K562 (cell line): ENCODE results near the gene IPO11. TPM values are rescaled to one million over a fixed set of nuclear protein-coding genes. Genes with fewer than 3 reads are reported as not detected.
A peak's percentile ranks its signal among the peaks of the same experiment; 100 is the strongest.

Experiments
- ATAC-seq: fragments of 200-7000 bp; cut with Tn5 transposase; 3 replicates; pipeline ENCODE4 v1.9.1; 2020; ENCODE audit warnings: moderate library complexity
- BruUV-seq: library from RNA; stranded (reverse); fragments of 400-500 nt; replicated peaks from 2 replicates; lab custom pipeline; 2021; lab: Mats Ljungman, UMichigan
- CTCF ChIA-PET: fragments of 300-600 bp; formaldehyde crosslinking; extraction: SDS; loops from one replicate; lab custom pipeline; 2021; ENCODE audit warnings: low intra/inter-chr PET ratio; lab: Yijun Ruan, JAX
- POLR2A ChIA-PET: fragments of 300-600, 350-650 bp; sonication (Branson Sonifier 250); formaldehyde crosslinking; extraction: SDS; loops from one replicate; lab custom pipeline; 2021; ENCODE audit warnings: antibody characterized with exemption, inconsistent platforms; lab: Yijun Ruan, JAX
- DNase-seq, 4 experiments: peaks; one replicate each; pipeline versions ENCODE4 v3.0.0 to v3.0.0-alpha.2; 2011 to 2018; ENCODE audit warnings: low spot score in 3 of 4, mixed read lengths in 3 of 4; ENCODE audit errors: extremely low read depth in 1 of 4
- FAIRE-seq: peaks from 2 replicates; lab custom pipeline; 2011; peaks lifted over from hg19 to GRCh38; lab: Jason Lieb, UNC
- H2AFZ ChIP-seq: 2 replicates; pipeline ENCODE4 v1.6.0; 2011; ENCODE audit warnings: low read depth, low read length, control low read depth, inconsistent platforms
- H3K27ac ChIP-seq: fragments of 200-600 bp; 3 replicates; pipeline ENCODE4 v1.8.0; 2011; ENCODE audit warnings: low read depth, mild to moderate bottlenecking, control low read depth, inconsistent platforms, low read length, moderate library complexity, mixed read lengths; ENCODE audit errors: extremely low read depth
- H3K27me3 ChIP-seq, 2 experiments: fragments of 300-600 bp in 1 of 2; 2 replicates in 1 of 2; 3 replicates in 1 of 2; pipeline versions ENCODE4 v1.6.0 to v1.8.0; 2011; ENCODE audit warnings: inconsistent platforms in 2 of 2, low read length in 2 of 2, mild to moderate bottlenecking in 1 of 2, mixed read lengths in 1 of 2, moderate library complexity in 1 of 2; ENCODE audit not compliant: control insufficient read depth in 2 of 2, insufficient read depth in 2 of 2
- H3K36me3 ChIP-seq: fragments of 300-600 bp; 3 replicates; pipeline ENCODE4 v1.8.0; 2011; ENCODE audit warnings: mild to moderate bottlenecking, low read length, inconsistent platforms; ENCODE audit not compliant: control insufficient read depth, insufficient read depth
- H3K4me1 ChIP-seq, 2 experiments: fragments of 200-600 bp in 1 of 2; replicated peaks in 1 of 2; 2 replicates in 1 of 2; 3 replicates in 1 of 2; pipeline versions ENCODE4 v1.5.1 to v1.8.0; 2011; ENCODE audit warnings: inconsistent platforms in 2 of 2, low read length in 2 of 2, mild to moderate bottlenecking in 1 of 2, mixed read lengths in 1 of 2, moderate library complexity in 1 of 2; ENCODE audit not compliant: control insufficient read depth in 2 of 2, insufficient read depth in 2 of 2
- H3K4me2 ChIP-seq: 2 replicates; pipeline ENCODE4 v1.6.1; 2011; ENCODE audit warnings: low read length, control low read depth, inconsistent platforms, mixed read lengths; ENCODE audit not compliant: insufficient read depth
- H3K4me3 ChIP-seq: fragments of 200-600 bp; sonication (generic), shearing (Covaris generic); 2 replicates; pipeline ENCODE4 v1.5.1; 2016; ENCODE audit warnings: control low read depth, inconsistent platforms
- H3K79me2 ChIP-seq: fragments of 200-600 bp; 3 replicates; pipeline ENCODE4 v1.8.0; 2011; ENCODE audit warnings: low read length, inconsistent platforms; ENCODE audit not compliant: control insufficient read depth, insufficient read depth
- H3K9ac ChIP-seq, 2 experiments: 2 replicates each; pipeline versions ENCODE4 v1.6.0 to v1.6.1; 2011; ENCODE audit warnings: low read depth in 2 of 2, low read length in 2 of 2, control low read depth in 1 of 2, inconsistent platforms in 1 of 2, mild to moderate bottlenecking in 1 of 2, mixed read lengths in 1 of 2; ENCODE audit not compliant: insufficient read depth in 1 of 2
- H3K9me1 ChIP-seq: one replicate; pipeline ENCODE4 v1.6.0; 2011; ENCODE audit warnings: inconsistent platforms, mild to moderate bottlenecking, low read length, moderate library complexity; ENCODE audit not compliant: control insufficient read depth, insufficient read depth
- H3K9me3 ChIP-seq: replicated peaks from 2 replicates; pipeline ENCODE4 v1.5.1; 2011; ENCODE audit warnings: low read depth, low read length, inconsistent platforms; ENCODE audit not compliant: control insufficient read depth, insufficient read depth
- H4K20me1 ChIP-seq: replicated peaks from 2 replicates; pipeline ENCODE4 v1.6.1; 2011; ENCODE audit warnings: low read length, inconsistent platforms, mixed read lengths; ENCODE audit not compliant: control insufficient read depth, insufficient read depth
- CEBPG ChIP-seq, 3 experiments: fragments of 200-800 bp in 1 of 3; sonication (Bioruptor generic) in 1 of 3; sonication (generic) in 1 of 3; formaldehyde crosslinking in 1 of 3; IDR thresholded peaks in 2 of 3; conservative IDR thresholded peaks in 1 of 3; 2 replicates each; pipeline versions ENCODE4 v1.6.1 to v1.8.0; 2016 to 2022; ENCODE audit warnings: missing compliant biosample characterization in 2 of 3, missing genetic modification characterization in 2 of 3, mild to moderate bottlenecking in 1 of 3, missing genetic modification reagents in 1 of 3
- FOXJ2 ChIP-seq: fragments of 200-800 bp; sonication (Bioruptor generic); IDR thresholded peaks from 2 replicates; pipeline ENCODE4 v1.6.1; 2016; ENCODE audit warnings: missing genetic modification characterization, missing compliant biosample characterization
- PHF8 ChIP-seq: fragments of 200-600 bp; sonication (generic); IDR thresholded peaks from 2 replicates; pipeline ENCODE4 v1.6.1; 2012; ENCODE audit warnings: mixed run types, mild to moderate bottlenecking, inconsistent platforms, low read length, moderate library complexity, borderline replicate concordance
- USF2 ChIP-seq: sonication (generic); formaldehyde crosslinking; IDR thresholded peaks from 2 replicates; pipeline ENCODE4 v1.5.0; 2020; ENCODE audit warnings: missing genetic modification reagents
- ZNF224 ChIP-seq: sonication (generic); formaldehyde crosslinking; IDR thresholded peaks from 2 replicates; pipeline ENCODE4 v1.8.0; 2022; ENCODE audit warnings: mild to moderate bottlenecking, missing genetic modification reagents
- ZNF717 ChIP-seq: fragments of 250-450 bp; sonication (Bioruptor Pico); IDR thresholded peaks from 2 replicates; pipeline ENCODE4 v1.5.0; 2021
- WGBS: fragments of 100-300 bp; shearing (Covaris generic); methylation state at CpG from one replicate; pipeline ENCODE4 v1.1.6; 2016; ENCODE audit warnings: low coverage, mixed read lengths; ENCODE audit not compliant: insufficient coverage; ENCODE audit errors: missing lambda C conversion rate; 5-methylcytosine and 5-hydroxymethylcytosine counted together
- in situ Hi-C: fragments of 300-500 bp; cut with MboI; formaldehyde crosslinking; loops from 4 replicates; pipeline ENCODE4 v1.15.0; 2018; ENCODE audit warnings: inconsistent platforms, mixed read lengths
- intact Hi-C: fragments of 100-400 bp; cut with micrococcal nuclease; formaldehyde crosslinking; loops from 2 replicates; pipeline ENCODE4 v1.14.2; 2022
- polyA plus RNA-seq, 8 experiments: library from polyadenylated mRNA; depleted of rRNA in 4 of 8; stranded (reverse) in 5 of 8; unstranded in 3 of 8; fragments of >200 nt; fragmentation: Nextera tagmentation in 2 of 8; fragmentation: Illumina TruSeq in 1 of 8; extraction: Ambion mirVana in 2 of 8; extraction: Trizol in 1 of 8; gene quantifications; 2 replicates each; pipeline versions ENCODE4 v1.2.1 to v1.2.3, GENCODE V29; 2011 to 2014; ENCODE audit warnings: inconsistent platforms in 1 of 8, missing spikeins in 1 of 8
- total RNA-seq, 7 experiments: library from RNA; depleted of rRNA in 6 of 7; stranded (reverse); fragments of >200 nt in 6 of 7; fragmentation: Illumina TruSeq in 2 of 7; extraction: Trizol in 2 of 7; gene quantifications; 2 replicates each; pipeline versions ENCODE4 v1.2.1 to v1.2.3, GENCODE V29; 2011 to 2021; ENCODE audit warnings: low replicate concordance in 1 of 7

Gene IPO11
- total and polyA plus RNA-seq, 9 of the 15 experiments (the other 6 are each of a cell fraction or from before 2014, with no cell fraction given): 38.7 to 96.0 (median 70.9) TPM

- TF ChIP-seq CEBPG (CRISPR knock-in tag; IDR thresholded peaks at IDR 0.05) (no peak), CEBPG (tag; conservative IDR thresholded peaks at IDR 0.05 in 1 of 2, IDR thresholded peaks at IDR 0.05 in 1 of 2) (peak in 1 of 2 experiments; percentile 33; a peak in 1 of 4 replicates), USF2 (CRISPR knock-in tag) (0 out of 2 replicates have a peak, but pooled peaks have one; percentile 4), FOXJ2 (peak; percentile 96), PHF8 (no peak), ZNF717 (CRISPR knock-in tag) (no peak), ZNF224 (CRISPR knock-in tag) (no peak)
- Histone ChIP-seq H3K4me3 (no peak overlapping the region), H3K9ac (no peak overlapping the region), H4K20me1 (no peaks in the 10 kb centered on the region), H2AFZ (no peak overlapping the region), H3K4me2 (no peak overlapping the region), H3K27me3 (no peaks in the 10 kb centered on the region), H3K9me1 (no peaks in the 10 kb centered on the region), H3K4me1 (no peaks in the 10 kb centered on the region; a peak in 1 of 5 replicates), H3K36me3 (peaks cover 12% of the 10 kb centered on the region; the same call in 2 of the 3 replicates), H3K27ac (no peak overlapping the region), H3K9me3 (no peaks in the 10 kb centered on the region), H3K79me2 (no peaks in the 10 kb centered on the region)
- no peak for DNase-seq
- ChIA-PET CTCF (no interaction called here), POLR2A (no interaction called here)
- FAIRE-seq: no peak
- no peak for ATAC-seq
- 12% methylated on average over 1 of the region's 1 CpG for WGBS
- BruUV-seq: no TSS peak
- in situ Hi-C loops: no loop called here
- intact Hi-C loops: no loop called here
These were observed 162.9 kb downstream of the IPO11 start for GRCh38 chr5:62575489-62575888.
